Activated naive CD8-positive, alpha-beta T cell treated with anti-CD3 and anti-CD28 coated beads, Interleukin-2, amount 10 ng/mL, durations not matched to agents 7 days and 5 days (primary cell): Measurements from ENCODE around the gene NRXN3. TPM values are rescaled to one million over a fixed set of nuclear protein-coding genes. Genes with fewer than 3 reads are reported as not detected.
"Not testable (repeated sequence)": the region's sequence is repeated elsewhere in the genome, so short reads cannot be mapped to it uniquely, and the experiment has no call there.

Source experiments
- ATAC-seq: fragments of 150-1000 bp; cut with Tn5 transposase; one replicate; pipeline ENCODE4 v1.10.0; 2021; ENCODE audit warnings: low read depth, moderate library complexity
- POLR2A ChIA-PET: fragments of 350-600 bp; sonication (Branson Sonifier 250); formaldehyde crosslinking; loops from one replicate; lab custom pipeline; 2021; ENCODE audit warnings: antibody characterized with exemption; lab: Charles Lee
- DNase-seq: peaks from one replicate; pipeline ENCODE4 v3.0.0; 2021
- H3K27ac Mint-ChIP-seq: one replicate; pipeline ENCODE4 v1.8.0; 2022; ENCODE audit warnings: mild to moderate bottlenecking, mixed read lengths
- H3K27me3 Mint-ChIP-seq: one replicate; pipeline ENCODE4 v1.8.0; 2022; ENCODE audit warnings: mild to moderate bottlenecking, moderate library complexity, mixed read lengths
- H3K36me3 Mint-ChIP-seq: one replicate; pipeline ENCODE4 v1.8.0; 2021; ENCODE audit warnings: mild to moderate bottlenecking, mixed read lengths
- H3K4me1 Mint-ChIP-seq: one replicate; pipeline ENCODE4 v1.8.0; 2021; ENCODE audit warnings: mixed read lengths
- H3K4me3 Mint-ChIP-seq: one replicate; pipeline ENCODE4 v1.8.0; 2022; ENCODE audit warnings: mild to moderate bottlenecking, moderate library complexity, mixed read lengths
- H3K9me3 Mint-ChIP-seq: one replicate; pipeline ENCODE4 v1.8.0; 2021; ENCODE audit warnings: mixed read lengths
- total RNA-seq, 2 experiments: library from RNA; stranded (reverse); gene quantifications; one replicate each; pipeline ENCODE4 v1.2.3, GENCODE V29; 2021

Gene NRXN3
- total RNA-seq, 2 experiments from 2014 or later: not detected

- Mint-ChIP-seq H3K4me3 (no peak overlapping the region), H3K4me1 (no peaks in the 10 kb centered on the region), H3K27ac (no peak overlapping the region), H3K27me3 (peaks cover 2% of the 10 kb centered on the region), H3K9me3 (no peaks in the 10 kb centered on the region), H3K36me3 (no peaks in the 10 kb centered on the region)
- no peak for DNase-seq
- ATAC-seq: no peak
- POLR2A ChIA-PET: no interaction called here
These were observed 316.4 kb downstream of the NRXN3 start for GRCh38 chr14:78486621-78487020.

- POLR2A ChIA-PET, H3K4me3 Mint-ChIP-seq, H3K27me3 Mint-ChIP-seq: not testable (repeated sequence)
These were observed 317.4 kb downstream of the NRXN3 start for GRCh38 chr14:78487573-78487972.

DNA sequence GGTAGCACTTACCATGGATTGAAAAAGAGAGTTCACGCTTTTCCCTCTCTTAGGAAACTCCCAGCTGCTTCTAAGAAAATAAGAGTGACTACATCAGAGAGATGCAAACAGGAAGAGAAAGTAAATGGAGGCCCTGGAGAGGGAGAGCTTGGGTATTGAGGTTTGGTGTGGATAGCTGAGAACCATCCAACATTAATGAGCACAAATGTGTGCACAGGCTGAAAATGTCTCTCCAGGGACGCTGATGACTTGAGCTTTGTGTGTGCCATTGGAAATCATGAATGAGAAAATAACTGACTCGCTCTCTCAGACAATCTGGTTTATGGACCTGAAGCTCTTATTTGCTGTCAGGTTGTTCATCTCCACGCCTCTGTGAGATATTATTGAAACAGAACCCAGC lies 318.8 kb downstream of the NRXN3 start:
- Mint-ChIP-seq H3K36me3 (no peaks in the 10 kb centered on the region), H3K27me3 (peaks cover 2% of the 10 kb centered on the region), H3K9me3 (no peaks in the 10 kb centered on the region), H3K4me1 (no peaks in the 10 kb centered on the region), H3K4me3 (no peak overlapping the region), H3K27ac (no peak overlapping the region)
- DNase-seq (no peak), ATAC-seq (no peak)
- POLR2A ChIA-PET: no interaction called here

More at GRCh38 chr14:78487573-78487972, 317.4 kb downstream of the NRXN3 start:
- DNase-seq, H3K27ac Mint-ChIP-seq, H3K4me1 Mint-ChIP-seq, H3K9me3 Mint-ChIP-seq, H3K36me3 Mint-ChIP-seq, ATAC-seq: not testable (repeated sequence)

DNA sequence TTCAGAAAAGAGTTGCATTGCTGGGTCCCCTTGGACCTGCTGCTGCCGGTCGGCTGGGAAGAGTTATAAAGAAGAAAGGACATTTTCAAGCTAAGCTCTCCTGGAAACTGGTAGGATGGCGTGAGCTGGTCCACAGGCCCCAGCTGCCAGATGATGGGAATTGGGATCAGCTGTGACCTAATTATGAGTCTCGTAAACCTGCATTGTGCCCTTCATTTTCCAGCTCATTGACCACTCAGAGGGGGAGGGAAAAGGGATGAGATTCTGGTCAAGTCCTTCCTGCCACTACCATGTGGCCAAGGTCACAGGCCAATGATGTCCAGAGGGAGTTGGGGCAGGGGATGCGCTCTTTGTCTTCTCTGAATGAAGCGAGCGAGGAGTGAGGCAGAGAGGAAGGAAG lies 320.9 kb downstream of the NRXN3 start:
- H3K9me3 Mint-ChIP-seq: no peaks in the 10 kb centered on the region
- POLR2A ChIA-PET: no interaction called here
- H3K27ac Mint-ChIP-seq: no peak overlapping the region
- no peak for ATAC-seq
- H3K27me3 Mint-ChIP-seq: peaks cover 2% of the 10 kb centered on the region
- H3K4me3 Mint-ChIP-seq: no peak overlapping the region
- no peak for DNase-seq
- H3K36me3 Mint-ChIP-seq: no peaks in the 10 kb centered on the region
- no peaks in the 10 kb centered on the region for H3K4me1 Mint-ChIP-seq

DNA sequence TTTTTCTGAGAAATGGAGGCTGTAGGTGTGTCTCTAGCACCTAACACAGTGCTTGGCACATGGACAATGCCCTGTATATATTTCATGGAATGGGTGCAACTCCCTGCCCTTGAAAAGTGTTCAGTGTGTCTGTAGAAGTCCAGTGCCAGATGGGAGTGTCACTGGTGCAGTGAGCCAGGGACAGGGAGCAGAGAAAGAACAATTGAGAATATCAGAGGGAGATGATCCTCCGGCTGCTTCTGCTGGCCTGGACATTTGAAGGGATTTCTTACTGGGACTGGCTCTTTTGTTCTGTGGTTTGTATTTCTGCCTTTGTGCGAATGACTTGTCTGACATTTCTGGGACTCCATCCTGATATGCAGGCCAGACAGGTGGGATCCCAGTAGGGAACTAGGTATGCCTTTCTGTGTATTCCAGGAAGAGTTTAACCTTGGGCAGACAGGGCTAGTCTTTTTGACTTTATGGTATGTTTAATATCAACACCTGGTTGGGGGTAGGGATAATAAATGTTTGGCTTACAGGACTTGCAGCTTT lies 328.0 kb downstream of the NRXN3 start:
- ATAC-seq (no peak), DNase-seq (no peak)
- Mint-ChIP-seq H3K4me1 (no peaks in the 10 kb centered on the region), H3K9me3 (peaks cover 1% of the 10 kb centered on the region), H3K27ac (no peak overlapping the region), H3K4me3 (no peak overlapping the region), H3K27me3 (no peaks in the 10 kb centered on the region), H3K36me3 (no peaks in the 10 kb centered on the region)
- POLR2A ChIA-PET: no interaction called here

GRCh38 chr14:78501909-78502308 lies 331.7 kb downstream of the NRXN3 start:
- no peak overlapping the region for H3K27ac Mint-ChIP-seq
- H3K4me1 Mint-ChIP-seq: no peaks in the 10 kb centered on the region
- ATAC-seq (no peak), DNase-seq (no peak)
- POLR2A ChIA-PET: no interaction called here
- H3K9me3 Mint-ChIP-seq: peaks cover 1% of the 10 kb centered on the region
- H3K36me3 Mint-ChIP-seq: no peaks in the 10 kb centered on the region
- no peaks in the 10 kb centered on the region for H3K27me3 Mint-ChIP-seq
- no peak overlapping the region for H3K4me3 Mint-ChIP-seq

DNA sequence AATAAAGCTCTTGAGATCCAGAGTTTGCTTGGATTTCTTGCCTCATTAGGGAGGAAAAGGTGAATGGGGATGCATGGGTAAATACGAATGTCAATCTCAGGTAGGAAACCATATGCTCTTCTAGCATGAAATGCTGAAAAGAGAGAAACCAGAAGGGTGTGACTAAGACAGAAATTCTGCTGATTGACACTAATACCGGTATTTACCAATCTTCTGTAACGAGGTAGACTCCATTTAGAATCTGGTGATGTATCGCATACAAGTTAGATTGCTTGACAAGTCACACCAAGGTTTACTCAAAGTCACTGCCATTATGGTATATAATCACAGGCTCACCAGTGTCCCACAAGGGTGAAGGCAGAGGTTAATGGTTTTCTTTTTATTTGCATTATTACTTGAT lies 337.9 kb downstream of the NRXN3 start:
- POLR2A ChIA-PET: no interaction called here
- Mint-ChIP-seq H3K27me3 (no peaks in the 10 kb centered on the region), H3K9me3 (no peaks in the 10 kb centered on the region), H3K36me3 (no peaks in the 10 kb centered on the region), H3K4me1 (no peaks in the 10 kb centered on the region), H3K4me3 (no peak overlapping the region), H3K27ac (no peak overlapping the region)
- no peak for DNase-seq
- ATAC-seq: no peak

- Mint-ChIP-seq H3K27me3 (no peaks in the 10 kb centered on the region), H3K27ac (no peak overlapping the region), H3K36me3 (no peaks in the 10 kb centered on the region), H3K4me3 (no peak overlapping the region), H3K9me3 (peaks cover 1% of the 10 kb centered on the region), H3K4me1 (no peaks in the 10 kb centered on the region)
- ATAC-seq: no peak
- DNase-seq: no peak
- POLR2A ChIA-PET: no interaction called here
These were observed 339.3 kb downstream of the NRXN3 start for GRCh38 chr14:78509516-78509915.

DNA sequence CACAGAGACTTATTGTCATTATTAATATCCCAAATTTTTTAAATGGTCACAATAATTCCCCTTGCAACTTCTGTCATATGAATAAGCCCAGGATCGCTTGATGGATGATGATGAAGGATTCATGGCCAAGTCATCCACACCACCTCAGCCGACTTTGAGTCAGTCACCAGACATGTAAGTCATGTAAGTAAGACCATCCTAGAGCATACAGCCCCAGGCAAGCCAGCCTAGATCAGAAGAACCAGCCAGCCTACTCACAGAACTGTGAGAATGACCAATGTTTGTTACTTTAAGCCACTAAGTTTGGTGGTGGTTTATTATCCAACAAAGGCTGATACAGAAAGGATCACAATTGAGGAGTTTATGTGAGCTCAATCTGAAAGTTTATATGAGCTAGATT lies 341.8 kb downstream of the NRXN3 start:
- ATAC-seq: no peak
- H3K4me1 Mint-ChIP-seq: no peaks in the 10 kb centered on the region
- no peaks in the 10 kb centered on the region for H3K27me3 Mint-ChIP-seq
- POLR2A ChIA-PET: no interaction called here
- no peak for DNase-seq
- no peak overlapping the region for H3K4me3 Mint-ChIP-seq
- H3K36me3 Mint-ChIP-seq: no peaks in the 10 kb centered on the region
- H3K27ac Mint-ChIP-seq: no peak overlapping the region
- peaks cover 1% of the 10 kb centered on the region for H3K9me3 Mint-ChIP-seq

DNA sequence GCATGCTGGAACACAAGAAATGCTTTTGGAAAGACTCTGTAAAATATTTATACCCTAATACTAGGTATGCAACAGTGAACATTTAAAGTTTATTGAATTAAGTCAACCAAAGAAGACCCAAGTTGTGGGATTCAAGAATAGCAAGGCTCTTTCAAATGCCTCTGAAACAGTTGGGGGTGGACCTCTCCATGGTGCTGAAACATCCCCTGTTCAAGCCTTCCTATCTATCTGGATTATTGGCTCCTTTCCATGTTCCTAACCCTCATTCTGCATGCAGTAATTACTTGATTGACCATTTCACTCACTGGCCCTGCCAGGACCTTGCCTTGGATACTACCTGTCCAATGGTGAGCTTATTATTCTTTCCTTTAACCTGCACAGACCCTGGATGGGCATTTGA lies 349.7 kb downstream of the NRXN3 start:
- Mint-ChIP-seq H3K36me3 (no peaks in the 10 kb centered on the region), H3K4me1 (no peaks in the 10 kb centered on the region), H3K4me3 (no peak overlapping the region), H3K27ac (no peak overlapping the region), H3K27me3 (no peaks in the 10 kb centered on the region), H3K9me3 (no peaks in the 10 kb centered on the region)
- DNase-seq: peak; percentile 29
- no peak for ATAC-seq
- POLR2A ChIA-PET: no interaction called here

DNA sequence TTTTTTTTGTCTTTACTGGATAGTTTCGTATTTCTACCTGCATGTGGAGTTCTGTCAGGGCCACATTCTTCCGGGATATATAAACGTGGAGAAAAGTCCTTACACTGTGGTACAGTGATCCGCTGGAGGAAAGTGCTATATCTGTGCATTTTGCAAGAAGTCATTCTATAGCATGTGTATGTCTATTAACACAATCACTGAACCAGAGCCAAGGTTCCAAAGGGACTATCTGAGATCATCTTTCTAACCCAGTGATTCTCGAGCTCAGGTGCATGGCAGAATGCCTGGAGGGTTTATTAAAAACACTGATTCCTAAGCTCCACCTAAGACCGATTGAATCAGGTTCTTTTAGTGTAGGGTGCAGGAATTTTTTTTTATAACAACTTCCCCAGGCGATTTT lies 354.0 kb downstream of the NRXN3 start:
- Mint-ChIP-seq H3K27me3 (no peaks in the 10 kb centered on the region), H3K27ac (no peak overlapping the region), H3K4me3 (no peak overlapping the region), H3K4me1 (no peaks in the 10 kb centered on the region), H3K9me3 (no peaks in the 10 kb centered on the region), H3K36me3 (no peaks in the 10 kb centered on the region)
- DNase-seq (no peak), ATAC-seq (no peak)
- POLR2A ChIA-PET: no interaction called here

GRCh38 chr14:78524766-78525165 lies 354.6 kb downstream of the NRXN3 start:
- Mint-ChIP-seq H3K4me1 (no peaks in the 10 kb centered on the region), H3K9me3 (no peaks in the 10 kb centered on the region), H3K27me3 (no peaks in the 10 kb centered on the region), H3K27ac (no peak overlapping the region), H3K36me3 (no peaks in the 10 kb centered on the region), H3K4me3 (no peak overlapping the region)
- DNase-seq (no peak), ATAC-seq (no peak)
- POLR2A ChIA-PET: no interaction called here

DNA sequence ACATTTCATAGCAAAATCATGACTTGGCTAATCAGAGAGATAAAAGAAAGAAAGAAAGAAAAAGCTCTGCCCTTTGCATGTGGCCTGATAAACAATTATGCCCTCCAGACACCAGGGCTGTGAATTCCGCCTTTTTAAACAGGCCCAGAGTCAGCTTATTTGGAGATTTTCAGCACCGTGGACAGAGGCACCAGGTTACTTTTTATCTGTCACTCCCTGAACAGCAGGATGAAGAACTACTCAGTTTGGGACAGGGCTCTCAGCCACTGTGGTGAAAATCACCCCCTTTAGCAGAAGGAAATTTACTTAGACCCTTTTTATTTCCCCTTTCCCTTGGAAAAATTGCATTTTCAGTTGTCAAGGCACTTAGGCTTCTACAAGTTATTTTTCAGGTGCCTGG lies 359.9 kb downstream of the NRXN3 start:
- Mint-ChIP-seq H3K9me3 (peaks cover 5% of the 10 kb centered on the region), H3K36me3 (no peaks in the 10 kb centered on the region), H3K27ac (no peak overlapping the region), H3K4me1 (no peaks in the 10 kb centered on the region), H3K4me3 (no peak overlapping the region), H3K27me3 (no peaks in the 10 kb centered on the region)
- POLR2A ChIA-PET: no interaction called here
- DNase-seq (no peak), ATAC-seq (no peak)

- Mint-ChIP-seq H3K27me3 (no peaks in the 10 kb centered on the region), H3K4me1 (no peaks in the 10 kb centered on the region), H3K27ac (no peak overlapping the region), H3K36me3 (no peaks in the 10 kb centered on the region), H3K4me3 (no peak overlapping the region), H3K9me3 (peaks cover 5% of the 10 kb centered on the region)
- DNase-seq: no peak
- POLR2A ChIA-PET: no interaction called here
- no peak for ATAC-seq
These were observed 364.0 kb downstream of the NRXN3 start for GRCh38 chr14:78534141-78534540.

DNA sequence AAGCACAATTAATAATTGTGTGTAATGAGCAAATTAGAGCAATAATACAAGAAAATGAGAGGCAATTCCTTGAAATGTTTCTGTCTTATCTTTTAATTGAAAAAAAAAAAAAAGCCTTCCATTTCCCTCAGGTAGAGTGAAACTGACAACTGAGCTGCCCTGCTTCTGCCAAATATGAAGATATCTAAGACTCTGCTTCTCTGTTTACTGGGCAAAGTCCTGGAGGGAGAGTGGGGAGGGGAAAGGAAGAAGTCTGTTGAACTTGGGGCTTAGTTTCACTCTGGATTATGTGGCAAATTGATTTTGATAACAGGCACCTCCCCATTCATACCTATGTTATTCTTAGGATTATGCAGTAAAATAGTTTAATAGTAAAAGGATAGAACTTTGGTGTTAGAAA lies 364.9 kb downstream of the NRXN3 start:
- no peak overlapping the region for H3K4me3 Mint-ChIP-seq
- no peak for DNase-seq
- peaks cover 5% of the 10 kb centered on the region for H3K9me3 Mint-ChIP-seq
- POLR2A ChIA-PET: no interaction called here
- no peak overlapping the region for H3K27ac Mint-ChIP-seq
- no peaks in the 10 kb centered on the region for H3K27me3 Mint-ChIP-seq
- H3K4me1 Mint-ChIP-seq: no peaks in the 10 kb centered on the region
- ATAC-seq: no peak
- H3K36me3 Mint-ChIP-seq: no peaks in the 10 kb centered on the region
